H1 (cell line): ENCODE data around the gene CRADD. TPM values are rescaled to one million over a fixed set of nuclear protein-coding genes. Genes with fewer than 3 reads are reported as not detected.
"Not testable (repeated sequence)": the region's sequence is repeated elsewhere in the genome, so short reads cannot be mapped to it uniquely, and the experiment has no call there.

Source experiments
- CTCF ChIA-PET: fragments of 300-600 bp; sonication (Branson Sonifier 250); formaldehyde crosslinking; loops from one replicate; lab custom pipeline; 2021; ENCODE audit not compliant: partially characterized antibody; lab: Charles Lee
- POLR2A ChIA-PET: fragments of 300-600 bp; sonication (Branson Sonifier 250); formaldehyde crosslinking; loops from one replicate; lab custom pipeline; 2021; ENCODE audit warnings: inconsistent platforms; ENCODE audit not compliant: partially characterized antibody; lab: Charles Lee
- DNase-seq, 2 experiments: peaks; one replicate each; pipeline versions ENCODE4 v3.0.0 to v3.0.0-alpha.2; 2010 to 2022; ENCODE audit warnings: low spot score in 2 of 2, low read depth in 1 of 2, mixed read lengths in 1 of 2
- FAIRE-seq: peaks from 2 replicates; lab custom pipeline; 2011; peaks lifted over from hg19 to GRCh38; lab: Jason Lieb, UNC
- H2AFZ ChIP-seq: 2 replicates; pipeline ENCODE4 v1.8.1; 2012; ENCODE audit warnings: low read length, inconsistent platforms
- H2AK5ac ChIP-seq: 2 replicates; pipeline ENCODE4 v1.6.1; 2013; ENCODE audit warnings: low read depth, low read length
- H2BK120ac ChIP-seq: replicated peaks from 2 replicates; pipeline ENCODE3; 2013; ENCODE audit warnings: low read depth, low read length, inconsistent platforms
- H2BK12ac ChIP-seq: 2 replicates; pipeline ENCODE4 v1.6.1; 2013; ENCODE audit warnings: low read depth, low read length
- H2BK15ac ChIP-seq: 2 replicates; pipeline ENCODE4 v1.6.1; 2013; ENCODE audit warnings: low read length
- H2BK20ac ChIP-seq: 2 replicates; pipeline ENCODE4 v1.6.1; 2013; ENCODE audit warnings: low read length
- H2BK5ac ChIP-seq: 2 replicates; pipeline ENCODE4 v1.6.1; 2013; ENCODE audit warnings: low read depth, low read length
- H3K14ac ChIP-seq: 2 replicates; pipeline ENCODE4 v1.6.1; 2013; ENCODE audit warnings: inconsistent platforms; ENCODE audit not compliant: insufficient read length
- H3K18ac ChIP-seq: 2 replicates; pipeline ENCODE4 v1.6.1; 2013; ENCODE audit warnings: low read length; ENCODE audit errors: extremely low read depth
- H3K23ac ChIP-seq: 2 replicates; pipeline ENCODE4 v1.6.1; 2013; ENCODE audit warnings: inconsistent platforms; ENCODE audit not compliant: insufficient read length
- H3K23me2 ChIP-seq: 2 replicates; pipeline ENCODE4 v1.6.1; 2013; ENCODE audit warnings: low read depth, low read length
- H3K27ac ChIP-seq: 2 replicates; pipeline ENCODE4 v1.6.1; 2011; ENCODE audit warnings: low read depth, low read length, inconsistent platforms
- H3K27me3 ChIP-seq, 4 experiments: replicated peaks in 1 of 4; 1 replicate in 1 of 4; 2 replicates in 3 of 4; pipeline versions ENCODE4 v1.6.1 to v1.8.1; 2011 to 2013; ENCODE audit warnings: low read length in 3 of 4, mild to moderate bottlenecking in 3 of 4, inconsistent platforms in 2 of 4, mixed read lengths in 2 of 4, moderate library complexity in 1 of 4; ENCODE audit not compliant: control insufficient read depth in 3 of 4, insufficient read depth in 3 of 4; ENCODE audit errors: extremely low read depth in 1 of 4
- H3K36me3 ChIP-seq, 4 experiments: 2 replicates each; pipeline versions ENCODE4 v1.6.1 to v1.8.1; 2011 to 2013; ENCODE audit warnings: mild to moderate bottlenecking in 4 of 4, low read length in 3 of 4, moderate library complexity in 2 of 4, control low read depth in 1 of 4, inconsistent platforms in 1 of 4; ENCODE audit not compliant: insufficient read depth in 4 of 4, control insufficient read depth in 2 of 4
- H3K4ac ChIP-seq: replicated peaks from 2 replicates; pipeline ENCODE3; 2013; ENCODE audit warnings: low read length, low read depth, mixed read lengths, inconsistent platforms; ENCODE audit not compliant: insufficient read length
- H3K4me1 ChIP-seq, 4 experiments: replicated peaks in 1 of 4; 1 replicate in 1 of 4; 2 replicates in 3 of 4; pipeline versions ENCODE4 v1.6.1 to v1.8.1; 2011 to 2013; ENCODE audit warnings: low read length in 3 of 4, inconsistent platforms in 2 of 4, mixed read lengths in 1 of 4; ENCODE audit not compliant: insufficient read depth in 4 of 4, control insufficient read depth in 3 of 4
- H3K4me2 ChIP-seq, 2 experiments: 2 replicates each; pipeline versions ENCODE4 v1.6.1 to v1.8.1; 2011 to 2013; ENCODE audit warnings: low read depth in 2 of 2, low read length in 2 of 2, control low read depth in 1 of 2, inconsistent platforms in 1 of 2, mild to moderate bottlenecking in 1 of 2; ENCODE audit not compliant: insufficient read depth in 1 of 2
- H3K4me3 ChIP-seq, 4 experiments: fragments of 200-600, 300-600 bp in 1 of 4; sonication (generic), shearing (Covaris generic), sonication (Bioruptor Twin) in 1 of 4; 2 replicates each; pipeline versions ENCODE4 v1.5.1 to v1.8.1; 2011 to 2016; ENCODE audit warnings: low read length in 4 of 4, low read depth in 3 of 4, control low read depth in 2 of 4, inconsistent platforms in 2 of 4, mild to moderate bottlenecking in 2 of 4, mixed read lengths in 1 of 4, moderate library complexity in 1 of 4; ENCODE audit not compliant: insufficient read depth in 2 of 4; ENCODE audit errors: extremely low read depth in 1 of 4
- H3K56ac ChIP-seq: replicated peaks from 2 replicates; pipeline ENCODE3; 2013; ENCODE audit warnings: low read depth, mild to moderate bottlenecking, mixed read lengths, low read length, inconsistent platforms; ENCODE audit not compliant: insufficient read length
- H3K79me1 ChIP-seq: 2 replicates; pipeline ENCODE4 v1.6.1; 2013; ENCODE audit warnings: low read depth, low read length, control low read depth
- H3K79me2 ChIP-seq, 2 experiments: 2 replicates each; pipeline versions ENCODE4 v1.6.1 to v1.8.1; 2012 to 2013; ENCODE audit warnings: low read length in 2 of 2, mild to moderate bottlenecking in 2 of 2, inconsistent platforms in 1 of 2; ENCODE audit not compliant: insufficient read depth in 2 of 2, control insufficient read depth in 1 of 2
- H3K9ac ChIP-seq, 4 experiments: replicated peaks in 1 of 4; 1 replicate in 1 of 4; 2 replicates in 3 of 4; pipeline versions ENCODE4 v1.6.1 to v1.8.1; 2011 to 2013; ENCODE audit warnings: low read depth in 3 of 4, low read length in 3 of 4, control low read depth in 2 of 4, mild to moderate bottlenecking in 2 of 4, moderate library complexity in 2 of 4, inconsistent platforms in 1 of 4; ENCODE audit errors: extremely low read depth in 1 of 4
- H3K9me3 ChIP-seq, 2 experiments: 2 replicates each; pipeline versions ENCODE4 v1.6.1 to v1.8.1; 2012 to 2013; ENCODE audit warnings: mild to moderate bottlenecking in 2 of 2, moderate library complexity in 2 of 2, control low read depth in 1 of 2, inconsistent platforms in 1 of 2, low read depth in 1 of 2, low read length in 1 of 2, mixed read lengths in 1 of 2; ENCODE audit not compliant: insufficient read depth in 2 of 2
- H4K20me1 ChIP-seq, 2 experiments: replicated peaks in 1 of 2; 2 replicates each; pipeline versions ENCODE3 to v1.8.1; 2011 to 2013; ENCODE audit warnings: inconsistent platforms in 2 of 2, low read length in 2 of 2, mild to moderate bottlenecking in 1 of 2; ENCODE audit not compliant: insufficient read depth in 2 of 2, control insufficient read depth in 1 of 2
- H4K5ac ChIP-seq: 2 replicates; pipeline ENCODE4 v1.6.1; 2013; ENCODE audit warnings: low read length, low read depth, mixed read lengths, inconsistent platforms; ENCODE audit not compliant: insufficient read length
- H4K8ac ChIP-seq: 2 replicates; pipeline ENCODE4 v1.8.0; 2013; ENCODE audit warnings: mild to moderate bottlenecking, moderate library complexity, low read length, inconsistent platforms; ENCODE audit not compliant: insufficient read depth; ENCODE audit errors: extremely low read depth
- H4K91ac ChIP-seq: replicated peaks from 2 replicates; pipeline ENCODE3; 2013; ENCODE audit warnings: low read length, mixed read lengths, inconsistent platforms; ENCODE audit not compliant: insufficient read length
- WGBS, 2 experiments: shearing (Covaris generic) in 1 of 2; methylation state at CpG; one replicate each; pipeline versions ENCODE4 v1.1.6 to v1.1.7; 2013 to 2015; ENCODE audit warnings: low lambda C conversion rate in 2 of 2, mixed read lengths in 2 of 2, inconsistent platforms in 1 of 2, low coverage in 1 of 2, missing lambda C conversion rate in 1 of 2; ENCODE audit not compliant: insufficient replicate concordance in 2 of 2, insufficient coverage in 1 of 2, insufficient read length in 1 of 2; ENCODE audit errors: extremely low coverage in 1 of 2, missing lambda C conversion rate in 1 of 2; 5-methylcytosine and 5-hydroxymethylcytosine counted together
- polyA plus RNA-seq, 7 experiments: library from polyadenylated mRNA; depleted of rRNA in 3 of 7; stranded (reverse) in 5 of 7; unstranded in 2 of 7; fragments of >200 nt in 5 of 7; fragments of 200-250 nt in 2 of 7; gene quantifications; 1 replicate in 5 of 7; 2 replicates in 1 of 7; 4 replicates in 1 of 7; pipeline versions ENCODE4 v1.2.1 to v1.2.3, GENCODE V29; 2011 to 2013; ENCODE audit warnings: missing spikeins in 2 of 7, mixed read lengths in 2 of 7
- total RNA-seq: library from RNA; stranded (reverse); fragmentation: NEBNext Ultra II Directional; extraction: Animal tissue kit (Norgen Biotek cat#: 25700); gene quantifications from 2 replicates; pipeline ENCODE4 v1.2.1, GENCODE V29; 2021

CRADD gene
- total and polyA plus RNA-seq, 2 of the 8 experiments (the other 6 are each of a cell fraction or from before 2014, with no cell fraction given): 8.1 to 15.4 TPM

- H3K79me1 ChIP-seq, H3K79me2 ChIP-seq, H3K56ac ChIP-seq, H3K23ac ChIP-seq, H3K4me1 ChIP-seq, H3K36me3 ChIP-seq, CTCF ChIA-PET, FAIRE-seq, H2BK5ac ChIP-seq, H3K18ac ChIP-seq, H3K9ac ChIP-seq, H3K27me3 ChIP-seq, H3K27ac ChIP-seq, H2BK12ac ChIP-seq, H4K5ac ChIP-seq, H3K14ac ChIP-seq, H4K8ac ChIP-seq, H2AK5ac ChIP-seq, H3K4me2 ChIP-seq, H2BK15ac ChIP-seq, H4K20me1 ChIP-seq, H3K4ac ChIP-seq, H4K91ac ChIP-seq, H3K23me2 ChIP-seq, H2BK20ac ChIP-seq, H2AFZ ChIP-seq, H2BK120ac ChIP-seq, H3K4me3 ChIP-seq, H3K9me3 ChIP-seq, DNase-seq, POLR2A ChIA-PET: not testable (repeated sequence)
- 95% methylated on average over 10 of the region's 26 CpGs; no CpG with 5 or more reads in 1 of the 2 experiments for WGBS, 2 experiments
Measured at GRCh38 chr12:93641380-93641779, 35.8 kb upstream of the CRADD start.
